Stimulated activated CD8-positive, alpha-beta memory T cell treated with anti-CD3 and anti-CD28 coated beads, Interleukin-15, amount 100 ng/mL, for 1 hour (primary cell): ENCODE measurements around the gene UNC13C.

ENCODE experiments used
- DNase-seq: peaks from one replicate; pipeline ENCODE4 v3.0.0-alpha.2; 2020; ENCODE audit warnings: low read depth

Gene UNC13C

DNA sequence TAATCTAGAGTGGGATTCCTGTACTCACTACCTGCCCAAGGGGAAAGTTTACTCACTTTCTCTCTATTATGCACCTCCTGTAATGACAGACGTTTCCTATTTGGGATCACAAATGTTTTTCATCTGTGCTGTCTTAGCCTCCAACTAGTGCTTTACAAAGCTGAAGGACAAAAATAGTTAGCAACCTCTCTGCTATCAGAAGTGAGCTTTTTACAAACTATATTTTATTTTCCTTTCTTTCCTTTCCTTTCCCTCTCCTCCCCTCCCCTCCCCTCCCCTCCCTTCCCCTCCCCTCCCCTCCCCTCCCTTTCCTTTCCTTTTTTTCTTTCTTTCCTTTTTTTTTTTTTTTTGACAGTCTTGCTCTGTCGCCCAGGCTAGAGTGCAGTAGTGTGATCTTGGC is 130.8 kb downstream of the UNC13C start:
- no peak for DNase-seq

DNA sequence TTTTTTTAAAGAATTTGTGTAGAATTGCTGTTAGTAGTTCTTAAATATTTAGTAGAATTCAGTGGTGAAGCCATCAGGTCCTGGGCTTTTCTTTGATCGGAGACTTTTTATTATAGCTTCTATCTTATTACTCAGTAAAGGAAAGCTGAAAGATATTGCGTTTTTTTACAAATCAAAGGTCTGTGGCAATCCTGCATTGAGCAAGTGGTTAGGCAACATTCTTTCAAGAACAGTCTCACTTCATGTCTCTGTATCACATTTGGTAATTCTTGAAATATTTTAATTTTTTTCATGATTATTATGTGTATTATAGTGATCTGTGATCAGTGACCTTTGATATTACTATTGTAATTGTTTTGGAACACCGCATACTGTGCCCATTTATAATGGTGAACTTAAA is 140.8 kb downstream of the UNC13C start:
- DNase-seq: no peak

DNA sequence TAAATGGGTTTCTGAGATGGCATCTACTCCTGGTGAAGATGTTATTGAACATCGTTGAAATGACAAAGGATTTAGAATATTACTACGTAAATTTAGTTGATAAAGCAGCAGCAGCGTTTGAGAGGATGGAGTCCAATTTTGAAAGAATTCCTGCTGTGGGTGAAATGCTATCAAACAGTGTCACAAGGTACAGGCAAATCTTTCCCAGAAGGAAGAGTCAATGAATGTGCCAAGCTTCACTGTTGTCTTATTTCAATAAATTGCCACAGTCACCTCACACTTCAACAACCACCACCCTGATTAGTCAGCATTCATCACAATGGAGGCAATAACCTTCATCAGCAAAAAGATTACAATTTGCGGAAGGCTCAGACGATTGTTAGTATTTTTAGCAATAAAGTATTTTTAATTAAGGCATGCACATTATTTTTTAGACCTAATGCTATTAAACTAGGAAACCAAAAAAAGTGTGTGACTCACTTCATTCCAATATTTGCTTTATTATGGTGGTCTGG is 142.8 kb downstream of the UNC13C start:
- no peak for DNase-seq

DNA sequence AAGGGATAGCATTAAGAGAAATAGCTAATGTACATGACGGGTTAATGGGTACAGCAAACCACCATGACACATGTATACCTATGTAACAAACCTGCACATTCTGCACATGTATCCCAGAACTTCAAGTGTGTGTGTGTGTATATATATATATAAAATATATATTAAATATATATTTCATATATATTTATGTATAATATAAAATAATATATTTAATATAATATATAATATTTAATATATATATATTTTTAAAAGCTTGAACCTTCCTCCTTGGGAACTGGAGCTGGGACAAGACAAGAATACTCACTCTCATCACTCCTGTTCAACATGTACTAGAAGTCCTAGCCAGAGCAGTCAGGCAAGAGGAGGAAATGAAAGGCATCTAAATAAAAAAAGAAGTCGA is 149.3 kb downstream of the UNC13C start:
- DNase-seq: no peak

DNA sequence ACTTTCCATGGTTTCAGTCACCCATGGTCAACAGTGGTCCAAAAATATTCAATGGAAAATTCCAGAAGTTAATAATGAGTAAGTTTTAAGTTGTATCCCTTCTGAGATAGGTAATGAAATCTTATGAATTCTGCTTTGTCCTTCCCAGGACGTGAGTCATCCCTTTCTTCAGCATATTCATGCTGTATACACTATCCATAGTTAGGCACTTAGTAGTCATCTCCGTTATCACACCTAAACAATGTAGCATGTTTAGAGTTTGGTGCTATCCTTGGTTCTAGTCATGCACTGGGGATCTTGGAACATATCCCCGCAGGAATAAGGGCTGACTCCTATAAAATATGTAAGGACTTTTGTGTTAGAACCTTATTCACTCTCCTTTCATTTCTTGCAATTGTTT is 153.2 kb downstream of the UNC13C start:
- DNase-seq: no peak

DNA sequence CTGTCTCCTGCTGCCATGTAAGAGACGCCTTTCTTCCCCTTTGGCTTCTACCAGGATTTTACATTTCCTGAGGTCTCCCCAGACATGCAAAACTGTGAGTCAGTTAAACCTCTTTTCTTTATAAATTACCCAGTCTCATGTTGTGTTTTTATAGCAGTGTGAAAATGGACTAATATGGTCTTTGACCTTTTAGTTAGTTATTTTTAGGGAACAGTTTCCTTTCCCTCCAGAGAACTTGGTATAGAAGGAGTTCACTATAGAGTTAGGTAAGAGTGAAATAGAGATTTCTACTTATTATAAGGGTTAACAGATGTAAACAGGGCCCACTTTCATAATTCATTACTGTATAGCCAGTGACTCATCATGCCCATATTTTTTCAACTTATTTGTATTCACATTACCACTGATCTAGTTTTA is 170.9 kb downstream of the UNC13C start:
- DNase-seq: no peak

DNA sequence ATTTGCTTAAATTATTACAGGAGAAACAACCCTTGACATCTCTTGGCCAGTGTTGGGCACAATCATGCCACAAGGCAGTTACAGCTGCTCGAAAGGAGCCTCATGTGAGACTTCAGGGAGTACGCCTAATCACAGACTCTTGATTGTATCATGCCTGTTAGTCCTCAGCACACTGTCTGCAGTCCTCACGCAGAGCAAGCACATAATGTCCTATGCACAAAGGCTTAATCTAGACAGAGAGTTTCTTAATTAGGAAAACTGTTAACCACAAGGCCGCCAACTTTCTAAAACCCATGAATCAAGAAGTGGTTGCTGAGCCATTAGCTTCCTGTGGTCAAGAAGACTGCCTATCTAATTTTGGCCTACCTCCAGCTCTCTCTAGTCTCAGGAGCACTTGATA is 172.0 kb downstream of the UNC13C start:
- no peak for DNase-seq

DNA sequence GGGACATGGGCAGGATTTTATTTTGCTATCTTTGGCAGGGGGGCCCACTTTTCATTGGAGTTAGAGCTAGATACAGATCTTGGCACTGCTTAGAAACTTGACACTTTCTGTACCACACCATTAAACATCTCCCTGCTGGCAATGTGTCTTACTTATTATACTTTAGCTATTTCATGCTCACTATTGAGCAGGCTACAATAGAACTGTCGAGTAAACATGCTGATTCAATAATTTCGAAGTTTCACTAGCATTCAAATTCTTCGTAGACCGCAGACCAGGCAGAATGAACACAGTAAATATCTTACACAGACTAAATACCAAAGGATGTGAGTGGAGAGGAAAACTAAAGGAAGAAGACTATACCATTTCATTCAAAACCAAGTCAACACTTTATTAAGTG is 180.8 kb downstream of the UNC13C start:
- DNase-seq: no peak

DNA sequence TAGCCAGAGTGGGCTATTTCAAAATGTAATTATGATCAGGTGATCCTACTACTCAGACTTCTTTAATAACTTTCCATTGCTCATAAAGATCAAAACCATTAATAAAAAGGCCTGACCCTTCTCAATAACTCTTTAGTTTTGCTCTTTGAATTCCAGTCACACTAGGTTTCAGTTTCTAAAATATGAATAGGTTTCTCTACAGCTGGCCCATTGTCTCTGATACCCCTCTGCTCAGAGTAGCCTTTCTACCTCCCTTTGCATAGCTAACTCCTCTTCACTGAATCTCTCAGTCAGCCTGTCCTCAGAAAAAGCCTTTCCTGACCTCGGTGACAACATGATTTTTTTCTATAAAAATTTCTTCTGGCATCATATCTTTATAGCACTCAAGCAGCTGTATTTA is 209.1 kb downstream of the UNC13C start:
- no peak for DNase-seq

DNA sequence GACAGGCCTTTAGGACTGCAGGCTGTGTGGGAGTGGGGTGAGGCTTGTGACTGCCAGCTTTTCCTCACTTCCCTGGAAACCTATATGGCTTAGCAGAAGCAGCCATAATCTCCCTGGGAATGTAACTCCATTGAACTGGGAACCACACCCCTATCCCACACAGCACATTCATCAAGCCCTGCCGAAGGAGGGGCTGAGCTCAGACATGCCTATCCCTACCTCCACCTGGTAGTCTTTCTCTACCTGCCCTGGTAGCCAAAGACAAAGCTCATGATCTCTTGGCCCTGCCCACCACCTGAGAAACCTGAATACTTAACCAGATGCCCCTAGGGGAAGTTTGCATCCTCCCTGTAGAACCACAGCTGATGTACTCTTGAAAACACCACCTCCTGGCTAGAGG is 219.8 kb downstream of the UNC13C start:
- no peak for DNase-seq

DNA sequence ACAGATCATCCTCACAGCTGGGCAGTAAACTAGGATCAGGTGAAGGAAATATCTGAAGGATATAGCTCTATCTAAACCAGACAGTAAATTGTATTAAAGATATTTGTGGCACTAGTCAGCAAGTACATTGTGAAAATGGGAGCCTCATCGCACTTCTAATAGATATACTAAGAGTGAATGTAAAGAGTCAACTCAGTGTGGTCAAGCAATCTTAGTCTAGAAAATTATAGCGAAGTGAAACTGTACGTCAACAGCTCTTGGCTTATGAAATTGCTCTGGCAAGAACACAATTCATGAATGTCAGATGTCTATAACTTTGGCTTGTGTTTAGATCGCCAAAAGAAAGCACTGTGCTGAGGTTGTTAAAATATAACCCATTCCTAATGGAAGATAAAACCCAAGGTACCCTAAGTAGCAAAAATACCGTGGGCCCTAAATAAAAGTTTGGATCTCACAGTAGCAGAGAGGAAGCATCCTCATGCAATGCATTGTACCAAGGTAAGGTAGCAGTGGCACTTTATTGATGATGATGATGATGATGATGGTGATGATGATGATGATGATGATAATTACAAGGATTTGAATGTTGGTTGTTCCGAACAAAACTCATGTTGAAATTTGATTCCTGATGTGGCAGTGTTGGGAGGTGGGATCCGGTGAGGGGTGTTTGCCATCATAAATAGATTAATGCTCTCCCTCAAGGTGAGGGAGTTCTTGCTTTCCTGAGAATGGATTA is 228.5 kb downstream of the UNC13C start:
- DNase-seq: no peak

DNA sequence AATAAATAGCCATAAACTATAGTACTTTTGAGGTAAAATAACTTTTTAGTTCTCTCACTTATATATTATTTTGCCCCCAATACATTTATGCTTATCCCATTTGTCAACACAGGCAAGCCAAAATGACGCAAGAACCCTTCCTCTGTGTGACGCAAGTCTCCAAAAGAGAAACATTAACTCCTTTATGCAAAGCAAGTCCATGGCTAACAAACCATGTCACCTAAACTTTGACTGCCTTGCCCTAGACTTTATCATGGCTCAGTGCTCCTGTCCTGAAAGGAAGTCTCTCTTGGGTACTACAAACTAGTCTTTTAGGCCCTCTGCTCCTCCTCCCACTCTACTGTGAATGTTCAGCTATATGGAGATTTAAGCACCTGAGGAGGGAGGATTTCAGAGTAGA is 230.5 kb downstream of the UNC13C start:
- DNase-seq: no peak

DNA sequence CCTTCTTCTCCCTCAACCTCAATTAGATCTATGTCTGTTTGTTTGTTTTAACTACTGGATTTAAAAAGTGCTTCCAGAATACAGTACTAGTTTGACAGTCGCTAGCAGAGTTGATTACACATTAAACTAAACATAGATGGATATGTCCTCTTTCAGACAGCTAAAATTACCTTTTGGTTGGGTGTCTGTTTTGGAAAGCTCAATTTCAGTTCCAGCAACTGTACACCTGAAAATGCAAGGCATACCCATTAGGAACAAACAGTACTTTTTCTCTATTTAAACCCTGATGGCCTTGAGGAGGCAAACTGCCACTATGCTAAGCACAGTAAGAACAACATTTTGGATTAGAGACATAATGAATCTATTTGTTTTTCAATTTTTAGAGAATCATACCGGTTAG is 234.4 kb downstream of the UNC13C start:
- no peak for DNase-seq

DNA sequence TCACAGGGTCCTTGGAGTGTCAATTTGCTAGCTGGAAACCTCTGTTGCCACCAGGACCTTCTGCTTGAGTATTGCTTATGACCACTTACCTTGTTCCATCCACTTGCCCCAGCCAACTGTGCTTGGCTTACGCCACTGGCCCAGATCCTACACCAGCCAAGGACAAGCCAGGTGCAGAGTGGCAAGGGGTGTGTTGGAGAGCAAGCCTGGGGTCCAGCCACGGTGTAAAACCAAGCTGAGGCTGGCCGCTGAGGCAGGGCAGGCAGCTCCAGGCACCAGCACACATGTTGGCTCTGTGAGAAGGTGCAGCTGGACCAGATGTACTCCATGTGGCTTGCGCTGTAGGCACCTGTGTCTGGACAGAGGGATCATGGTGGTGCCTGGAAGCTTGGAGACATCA is 248.2 kb downstream of the UNC13C start:
- no peak for DNase-seq

DNA sequence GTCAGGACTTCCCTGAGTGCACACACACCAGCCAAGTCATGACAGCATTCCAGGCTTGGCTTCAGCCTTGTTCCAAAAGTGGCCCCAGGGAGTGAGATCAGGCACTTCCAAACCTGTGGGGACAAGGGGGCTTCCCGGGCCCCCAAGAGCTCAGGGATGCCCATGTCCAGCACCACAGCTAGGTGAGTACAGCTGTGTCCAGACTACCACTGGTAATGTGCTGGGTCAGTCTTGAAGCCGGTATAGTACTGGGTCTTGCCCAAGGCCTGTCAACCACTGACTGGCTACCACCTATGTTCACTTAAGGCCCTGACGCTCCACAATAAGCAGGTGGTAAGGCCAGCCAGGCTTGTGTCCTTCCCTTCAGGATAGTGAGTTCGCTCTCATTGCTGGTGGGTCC is 249.3 kb downstream of the UNC13C start:
- no peak for DNase-seq

DNA sequence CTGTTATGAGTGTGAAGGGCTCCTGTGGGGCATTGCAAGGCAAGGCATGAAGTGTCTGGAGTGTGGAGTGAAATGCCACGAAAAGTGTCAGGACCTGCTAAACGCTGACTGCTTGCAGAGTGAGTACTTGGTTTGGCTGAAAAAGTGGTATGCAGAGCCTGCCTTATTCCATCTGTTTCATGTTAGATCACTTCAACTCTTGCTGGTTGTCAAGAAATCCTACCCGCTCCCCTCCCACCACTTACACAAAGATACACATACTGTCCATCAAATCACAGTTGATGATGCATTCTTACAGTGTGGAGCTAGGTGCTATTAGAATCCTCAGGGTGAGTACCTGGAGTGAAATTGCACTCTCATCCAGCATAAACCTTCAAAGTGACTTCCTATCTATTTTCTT is 272.1 kb downstream of the UNC13C start:
- no peak for DNase-seq

DNA sequence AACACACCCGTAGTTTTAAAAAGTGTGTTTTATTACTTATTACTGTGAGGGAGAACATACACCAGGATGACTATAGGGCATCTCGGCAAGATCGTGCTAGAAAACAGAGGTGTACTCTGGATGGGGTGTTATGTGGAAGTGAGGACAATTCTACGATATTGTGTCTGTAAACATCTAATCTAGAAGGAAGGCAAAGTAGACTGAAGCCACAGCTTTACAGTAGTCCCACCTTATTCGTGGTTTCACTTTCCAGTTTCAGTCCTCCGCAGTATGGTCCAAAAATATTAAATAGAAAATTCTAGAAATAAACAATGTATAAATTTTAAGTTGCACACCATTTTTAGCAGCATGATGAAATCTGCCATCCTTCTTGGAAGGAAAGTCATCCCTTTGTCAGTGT is 277.9 kb downstream of the UNC13C start:
- DNase-seq: no peak

DNA sequence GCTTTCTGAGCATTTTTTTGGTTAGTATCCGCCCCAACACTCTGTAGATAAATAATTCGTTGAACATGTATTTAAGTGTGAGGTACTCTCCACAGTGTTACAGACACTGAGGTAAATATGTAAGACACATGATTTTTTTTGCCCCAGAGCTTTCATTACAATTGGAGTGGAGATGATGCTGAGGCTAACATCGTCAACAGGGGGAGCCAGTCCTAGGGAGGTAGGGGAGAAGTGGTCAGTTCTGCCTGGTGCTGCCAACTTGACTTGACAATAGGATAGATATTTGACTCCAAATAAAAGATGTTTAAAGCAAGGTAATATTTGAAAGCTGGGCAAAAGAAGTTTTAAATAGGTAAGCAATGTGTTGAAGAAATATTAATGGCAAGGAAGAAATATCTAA is 295.7 kb downstream of the UNC13C start:
- no peak for DNase-seq

DNA sequence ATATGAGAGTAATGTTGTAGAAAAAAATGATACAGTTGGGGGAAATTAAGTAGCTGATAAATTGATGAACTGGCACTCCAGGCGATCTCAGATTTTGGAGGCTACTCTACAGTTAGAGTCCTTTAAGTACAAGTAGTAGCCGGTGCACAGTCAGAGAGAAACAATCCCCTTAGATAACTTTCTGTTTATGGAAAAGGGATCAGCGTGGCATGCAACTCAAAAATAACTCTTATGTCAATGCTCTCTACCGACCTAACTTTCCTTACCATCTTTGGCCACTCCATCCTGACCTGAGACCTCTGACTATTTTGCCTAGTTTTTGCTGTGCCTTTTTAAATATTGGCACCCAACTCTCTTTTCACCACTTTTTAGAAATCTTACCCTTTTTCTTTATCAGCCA is 299.6 kb downstream of the UNC13C start:
- DNase-seq: no peak

DNA sequence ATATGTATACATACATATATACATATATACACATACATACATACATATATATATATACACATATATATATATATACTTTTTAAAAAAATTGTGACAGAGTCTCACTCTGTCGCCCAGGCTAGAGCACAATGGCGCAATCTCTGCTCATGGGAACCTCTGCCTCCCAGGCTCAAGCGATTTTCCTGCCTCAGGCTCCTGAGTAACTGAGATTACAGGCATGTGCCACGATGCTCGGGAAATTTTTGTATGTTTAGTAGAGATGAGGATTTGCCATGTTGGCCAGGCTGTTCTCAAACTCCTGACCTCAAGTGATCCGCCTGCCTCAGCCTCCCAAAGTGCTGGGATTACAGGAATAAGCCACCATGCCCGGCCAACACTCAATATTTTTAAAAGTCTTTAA is 302.5 kb downstream of the UNC13C start:
- DNase-seq: no peak

DNA sequence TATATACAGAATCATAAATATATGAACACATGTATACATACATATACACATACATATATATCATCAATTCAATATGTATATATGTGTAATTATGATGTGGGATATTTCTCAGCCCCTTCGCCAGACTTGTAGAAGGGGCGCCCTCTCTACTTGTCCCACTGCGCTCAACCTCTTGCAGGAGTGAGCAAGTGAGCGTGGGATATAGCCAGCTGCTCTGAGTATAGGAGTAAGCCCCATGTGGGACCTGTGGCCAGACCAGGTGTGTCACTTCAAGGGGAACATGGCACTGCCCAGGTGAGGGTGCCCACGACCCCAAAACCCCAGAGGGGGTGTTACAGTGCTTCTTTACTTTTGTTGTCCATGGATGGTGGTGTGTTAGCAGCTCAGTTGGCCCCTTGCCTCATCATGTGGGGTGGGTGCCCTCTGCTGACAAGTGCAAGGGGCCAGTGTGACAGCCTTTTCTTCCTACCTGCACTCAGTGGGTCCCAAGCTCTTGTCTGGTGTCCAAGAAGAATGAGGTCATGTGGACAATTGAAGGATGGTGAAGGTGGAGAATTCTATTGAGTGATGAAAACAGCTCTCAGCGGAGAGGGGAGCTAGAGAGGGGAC is 304.1 kb downstream of the UNC13C start:
- no peak for DNase-seq

DNA sequence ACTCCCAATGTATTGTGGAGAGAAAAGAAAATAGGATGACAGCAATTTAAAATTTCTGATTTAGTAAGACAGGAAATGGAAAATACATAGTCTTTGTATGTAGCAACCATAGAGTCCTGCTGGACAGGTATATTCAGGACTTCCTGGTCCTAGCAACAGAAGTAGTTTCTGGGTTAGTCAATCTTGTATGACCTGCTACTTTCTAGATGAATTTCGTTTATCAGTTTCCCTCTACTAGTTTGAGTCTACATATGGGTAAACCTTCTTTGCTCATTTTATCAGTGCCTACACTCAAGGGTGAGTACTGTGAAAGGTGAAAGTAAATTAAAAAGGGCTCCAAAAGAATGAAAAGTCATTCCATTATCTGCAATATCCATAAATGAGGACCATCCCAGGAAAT is 309.8 kb downstream of the UNC13C start:
- no peak for DNase-seq

DNA sequence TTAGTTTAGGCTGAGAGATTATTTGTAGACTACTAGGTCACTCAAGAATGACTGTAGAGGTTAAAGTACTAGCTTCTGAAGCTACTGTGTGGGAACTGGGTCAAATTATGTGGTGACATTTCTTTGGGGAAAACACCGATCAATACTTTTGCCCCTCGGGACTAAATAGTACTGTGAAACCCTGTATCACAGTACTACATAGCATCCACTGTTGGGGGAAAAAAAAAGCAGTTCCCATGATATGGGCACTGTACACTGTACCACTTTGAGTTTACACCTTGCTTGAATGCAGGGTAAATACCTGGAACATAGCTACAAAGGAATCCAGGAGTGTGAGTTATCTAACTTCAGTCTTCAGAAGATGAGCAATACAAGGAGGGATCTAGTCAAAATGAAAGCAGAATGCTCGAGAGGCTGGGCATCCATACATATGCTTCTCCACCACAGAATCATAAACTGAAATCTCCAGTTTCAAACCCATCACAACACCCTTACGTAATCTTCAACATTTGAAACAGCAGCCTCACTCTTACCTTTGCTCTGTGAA is 311.4 kb downstream of the UNC13C start:
- DNase-seq: no peak

DNA sequence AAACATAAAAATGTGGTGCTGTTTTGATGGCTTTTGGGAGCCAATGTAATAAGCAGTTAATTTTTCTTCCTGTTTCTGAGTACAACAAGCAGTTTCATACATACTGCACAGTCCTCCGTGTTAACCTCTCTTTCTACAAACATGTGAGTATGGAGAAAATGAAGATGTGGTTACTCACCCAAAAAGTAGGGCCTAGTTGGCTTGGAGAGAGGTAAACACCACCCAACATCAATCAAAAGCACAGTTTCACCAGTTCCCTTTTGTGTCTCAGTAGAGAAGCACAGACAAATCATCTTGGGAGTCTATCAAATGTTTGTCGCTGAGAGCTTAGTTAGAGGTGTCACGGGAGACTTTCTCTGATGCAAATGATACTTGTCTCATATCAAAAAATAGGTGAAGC is 320.2 kb downstream of the UNC13C start:
- DNase-seq: no peak
